ENCODE measurements around the gene KLRF1.

Gene KLRF1

DNA sequence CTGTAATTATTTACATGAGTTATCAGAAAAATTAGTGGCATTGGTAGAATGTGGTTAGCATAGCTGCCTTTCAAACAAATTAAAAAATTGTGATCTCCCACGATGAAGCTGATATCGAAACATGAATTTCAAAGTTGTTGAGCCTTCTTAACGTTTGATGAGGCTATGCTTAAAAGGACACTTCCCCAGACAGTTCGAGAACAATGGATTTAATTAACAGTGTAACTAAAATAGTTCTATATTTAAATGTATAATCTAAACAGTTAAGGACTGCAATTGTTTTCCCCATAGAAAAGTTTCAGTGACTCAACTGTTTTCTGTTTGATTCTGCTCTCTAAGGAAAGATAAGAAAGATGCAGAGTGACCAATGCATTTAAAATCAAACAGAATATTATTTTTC is 40.2 kb downstream of the KLRF1 start:
- Histone ChIP-seq H3K9me2 (replicated peaks; ENCODE audit: low read depth, low read length) (no peaks in the 10 kb centered on the region), H3K4me2 (ENCODE audit: low read depth, low read length, poor library complexity, severe bottlenecking) (peak overlapping the region; percentile 97), H3K27me3 (ENCODE audit: insufficient read depth, low read length, poor library complexity, severe bottlenecking) (no peaks in the 10 kb centered on the region), H3K9me3 (ENCODE audit: insufficient read depth, low read depth, low read length) (peaks cover 4% of the 10 kb centered on the region; the same call in 1 of the 2 replicates), H3K9ac (ENCODE audit: low read depth, low read length, poor library complexity, severe bottlenecking) (peak overlapping the region; percentile 93), H2AFZ (ENCODE audit: low read length) (no peak overlapping the region), H3K4me1 (ENCODE audit: insufficient read depth, low read length, poor library complexity, severe bottlenecking) (peaks cover 24% of the 10 kb centered on the region), H3K79me2 (ENCODE audit: insufficient read depth, low read length) (peaks cover 99% of the 10 kb centered on the region), H3F3A (ENCODE audit: low read depth) (peaks cover 7% of the 10 kb centered on the region; the same call in 1 of the 2 replicates), H3K4me3 (ENCODE audit: low read length, poor library complexity, severe bottlenecking) (peak overlapping the region; percentile 82), H3K36me3 (ENCODE audit: insufficient read depth, low read length) (no peaks in the 10 kb centered on the region), H4K20me1 (ENCODE audit: insufficient read depth, low read length, poor library complexity, severe bottlenecking) (no peaks in the 10 kb centered on the region)
- no peak for TF ChIP-seq EZH2phosphoT487 (IDR thresholded peaks at IDR 0.05; ENCODE audit: borderline replicate concordance)
- TF ChIP-seq, protein P1, sequence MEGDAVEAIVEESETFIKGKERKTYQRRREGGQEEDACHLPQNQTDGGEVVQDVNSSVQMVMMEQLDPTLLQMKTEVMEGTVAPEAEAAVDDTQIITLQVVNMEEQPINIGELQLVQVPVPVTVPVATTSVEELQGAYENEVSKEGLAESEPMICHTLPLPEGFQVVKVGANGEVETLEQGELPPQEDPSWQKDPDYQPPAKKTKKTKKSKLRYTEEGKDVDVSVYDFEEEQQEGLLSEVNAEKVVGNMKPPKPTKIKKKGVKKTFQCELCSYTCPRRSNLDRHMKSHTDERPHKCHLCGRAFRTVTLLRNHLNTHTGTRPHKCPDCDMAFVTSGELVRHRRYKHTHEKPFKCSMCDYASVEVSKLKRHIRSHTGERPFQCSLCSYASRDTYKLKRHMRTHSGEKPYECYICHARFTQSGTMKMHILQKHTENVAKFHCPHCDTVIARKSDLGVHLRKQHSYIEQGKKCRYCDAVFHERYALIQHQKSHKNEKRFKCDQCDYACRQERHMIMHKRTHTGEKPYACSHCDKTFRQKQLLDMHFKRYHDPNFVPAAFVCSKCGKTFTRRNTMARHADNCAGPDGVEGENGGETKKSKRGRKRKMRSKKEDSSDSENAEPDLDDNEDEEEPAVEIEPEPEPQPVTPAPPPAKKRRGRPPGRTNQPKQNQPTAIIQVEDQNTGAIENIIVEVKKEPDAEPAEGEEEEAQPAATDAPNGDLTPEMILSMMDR (conservative IDR thresholded peaks at IDR 0.05; ENCODE audit: low read length) = no peak

DNA sequence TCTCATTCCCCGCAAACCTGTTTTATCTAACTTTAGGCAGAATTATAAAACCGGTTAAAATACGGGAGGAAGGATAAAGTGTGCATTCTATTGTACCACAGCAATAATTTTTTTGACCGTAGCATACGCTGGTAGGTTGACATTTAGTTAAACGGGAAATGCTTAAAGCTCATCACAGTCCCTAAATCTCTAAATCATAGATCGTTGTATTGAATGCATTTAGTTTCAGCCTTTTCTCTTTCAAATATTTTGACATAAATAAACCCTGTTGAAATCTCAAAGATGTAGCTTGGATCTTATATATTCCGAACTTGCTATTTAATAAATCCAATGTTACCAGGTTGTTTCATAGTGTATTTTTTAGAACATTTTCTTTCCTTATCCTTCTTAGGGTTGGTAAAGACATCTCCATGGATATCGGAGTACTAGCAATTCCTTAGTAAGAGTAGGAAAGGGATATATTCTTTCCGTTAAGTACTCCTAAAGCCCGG is 41.1 kb downstream of the KLRF1 start:
- peak overlapping the region; percentile 93 for H3K9ac ChIP-seq (ENCODE audit: low read depth, low read length, poor library complexity, severe bottlenecking)

DNA sequence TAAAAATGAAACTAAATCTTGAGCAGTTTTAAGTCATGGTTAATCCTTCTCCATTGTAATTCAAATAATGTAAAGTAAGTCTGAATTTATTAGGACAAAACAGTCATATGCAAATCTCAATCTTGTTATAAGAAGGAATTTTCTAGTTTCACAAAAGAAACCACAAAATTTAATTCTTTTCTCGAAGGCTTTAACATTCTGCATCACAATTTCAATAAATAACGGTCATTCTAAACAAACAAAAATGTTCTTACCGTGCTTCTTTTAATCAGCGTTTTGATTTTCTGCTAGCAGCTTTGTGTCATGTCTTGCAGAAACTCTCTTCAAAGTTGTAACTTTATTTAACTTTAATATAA is 41.6 kb downstream of the KLRF1 start:
- Histone ChIP-seq H3K27me3 (ENCODE audit: insufficient read depth, low read length, poor library complexity, severe bottlenecking) (no peaks in the 10 kb centered on the region), H3K36me3 (ENCODE audit: insufficient read depth, low read length) (no peaks in the 10 kb centered on the region), H3K9me3 (ENCODE audit: insufficient read depth, low read depth, low read length) (peaks cover 4% of the 10 kb centered on the region; the same call in 1 of the 2 replicates), H3K4me2 (ENCODE audit: low read depth, low read length, poor library complexity, severe bottlenecking) (peak overlapping the region; percentile 97), H3K9ac (ENCODE audit: low read depth, low read length, poor library complexity, severe bottlenecking) (peak overlapping the region; percentile 93), H4K20me1 (ENCODE audit: insufficient read depth, low read length, poor library complexity, severe bottlenecking) (no peaks in the 10 kb centered on the region), H3K79me2 (ENCODE audit: insufficient read depth, low read length) (peaks cover 89% of the 10 kb centered on the region), H3F3A (ENCODE audit: low read depth) (0 out of 2 replicates have a peak, but pooled peaks cover 7% of the 10 kb centered on the region), H2AFZ (ENCODE audit: low read length) (no peak overlapping the region), H3K9me2 (replicated peaks; ENCODE audit: low read depth, low read length) (no peaks in the 10 kb centered on the region), H3K4me3 (ENCODE audit: low read length, poor library complexity, severe bottlenecking) (peak overlapping the region; percentile 82), H3K4me1 (ENCODE audit: insufficient read depth, low read length, poor library complexity, severe bottlenecking) (peaks cover 34% of the 10 kb centered on the region)
- TF ChIP-seq EZH2phosphoT487 (IDR thresholded peaks at IDR 0.05; ENCODE audit: borderline replicate concordance) = no peak
- TF ChIP-seq, protein P1 (conservative IDR thresholded peaks at IDR 0.05; ENCODE audit: low read length) = no peak

More for the DNA sequence above, 41.1 kb downstream of the KLRF1 start:
- Histone ChIP-seq H3K4me2 (ENCODE audit: low read depth, low read length, poor library complexity, severe bottlenecking) (peak overlapping the region; percentile 97), H3K9me3 (ENCODE audit: insufficient read depth, low read depth, low read length) (peaks cover 4% of the 10 kb centered on the region; the same call in 1 of the 2 replicates), H3K27me3 (ENCODE audit: insufficient read depth, low read length, poor library complexity, severe bottlenecking) (no peaks in the 10 kb centered on the region), H3K36me3 (ENCODE audit: insufficient read depth, low read length) (no peaks in the 10 kb centered on the region), H3K79me2 (ENCODE audit: insufficient read depth, low read length) (peaks cover 95% of the 10 kb centered on the region), H4K20me1 (ENCODE audit: insufficient read depth, low read length, poor library complexity, severe bottlenecking) (no peaks in the 10 kb centered on the region), H3K9me2 (replicated peaks; ENCODE audit: low read depth, low read length) (no peaks in the 10 kb centered on the region), H2AFZ (ENCODE audit: low read length) (no peak overlapping the region), H3K4me3 (ENCODE audit: low read length, poor library complexity, severe bottlenecking) (peak overlapping the region; percentile 82), H3F3A (ENCODE audit: low read depth) (peaks cover 7% of the 10 kb centered on the region; the same call in 1 of the 2 replicates), H3K4me1 (ENCODE audit: insufficient read depth, low read length, poor library complexity, severe bottlenecking) (peaks cover 29% of the 10 kb centered on the region)
- TF ChIP-seq EZH2phosphoT487 (IDR thresholded peaks at IDR 0.05; ENCODE audit: borderline replicate concordance) = no peak
- TF ChIP-seq, protein P1 (conservative IDR thresholded peaks at IDR 0.05; ENCODE audit: low read length) = no peak

All from Loucy (cell line).